ENCODE measurements around the gene MISP.
"Not testable (repeated sequence)": the region's sequence is repeated elsewhere in the genome, so short reads cannot be mapped to it uniquely, and the experiment has no call there.

The MISP gene

GRCh38 chr19:750640-751423, at the start of gene MISP:
Gene MISP (plus strand): TSS chr19:751112. CDS start chr19:756947, 5,835 bp downstream.
- DNase-seq: no peak

- not testable (repeated sequence) for DNase-seq
These were observed 48.1 kb upstream of the MISP start for GRCh38 chr19:702847-703246.

- no peak for DNase-seq
These were observed 47.6 kb upstream of the MISP start for GRCh38 chr19:703329-703650.

GRCh38 chr19:703651-704446, 47.1 kb upstream of the MISP start:
- DNase-seq: peak; percentile 40 to 51

- DNase-seq: no peak
These were observed 46.5 kb upstream of the MISP start for GRCh38 chr19:704447-704741.

- DNase-seq: no peak
These were observed 42.5 kb upstream of the MISP start, which contains the start of gene PALM for GRCh38 chr19:708154-709143. Gene PALM (plus strand): TSS chr19:708935. CDS start chr19:709147, 212 bp downstream.

GRCh38 chr19:709196-709964, 41.5 kb upstream of the MISP start:
- no peak for DNase-seq

GRCh38 chr19:709965-710571, 40.8 kb upstream of the MISP start:
- no peak for DNase-seq

- DNase-seq: no peak
These were observed 40.1 kb upstream of the MISP start for GRCh38 chr19:710767-711166.

- DNase-seq: no peak
These were observed 39.7 kb upstream of the MISP start for GRCh38 chr19:711254-711653.

- no peak for DNase-seq
These were observed 35.6 kb upstream of the MISP start for GRCh38 chr19:715347-715746.

GRCh38 chr19:718251-718951, 32.5 kb upstream of the MISP start:
- no peak for DNase-seq

GRCh38 chr19:718991-719512, 31.9 kb upstream of the MISP start:
- no peak for DNase-seq

GRCh38 chr19:719636-720344, 31.1 kb upstream of the MISP start:
- DNase-seq: no peak

GRCh38 chr19:720345-721160, 30.4 kb upstream of the MISP start:
- DNase-seq: no peak

GRCh38 chr19:722553-723101, 28.3 kb upstream of the MISP start:
- DNase-seq: no peak

- DNase-seq: no peak
These were observed 27.7 kb upstream of the MISP start for GRCh38 chr19:723247-723646.

GRCh38 chr19:723714-724113, 27.2 kb upstream of the MISP start:
- DNase-seq: no peak

GRCh38 chr19:725461-726089, 25.3 kb upstream of the MISP start:
- DNase-seq: no peak

All from stimulated activated CD4-positive, alpha-beta T cell treated with anti-CD3 and anti-CD28 coated beads, Interleukin-4, amount 100 ng/mL, for 4 hours (primary cell).